VCaP (cell line): ENCODE measurements around the gene EPB41L4B.

Source experiments
- H3K27ac ChIP-seq: fragments of 450-650 bp; 2 replicates; pipeline ENCODE4 v1.5.1; 2017
- CTCF ChIP-seq: fragments of 450-650 bp; conservative IDR thresholded peaks from 2 replicates; pipeline ENCODE4 v1.5.1; 2017; ENCODE audit warnings: mild to moderate bottlenecking, moderate library complexity

The EPB41L4B gene

GRCh38 chr9:109162677-109163076 is 158.2 kb downstream of the EPB41L4B start:
- H3K27ac ChIP-seq: no peak overlapping the region
- TF ChIP-seq CTCF: no peak

DNA sequence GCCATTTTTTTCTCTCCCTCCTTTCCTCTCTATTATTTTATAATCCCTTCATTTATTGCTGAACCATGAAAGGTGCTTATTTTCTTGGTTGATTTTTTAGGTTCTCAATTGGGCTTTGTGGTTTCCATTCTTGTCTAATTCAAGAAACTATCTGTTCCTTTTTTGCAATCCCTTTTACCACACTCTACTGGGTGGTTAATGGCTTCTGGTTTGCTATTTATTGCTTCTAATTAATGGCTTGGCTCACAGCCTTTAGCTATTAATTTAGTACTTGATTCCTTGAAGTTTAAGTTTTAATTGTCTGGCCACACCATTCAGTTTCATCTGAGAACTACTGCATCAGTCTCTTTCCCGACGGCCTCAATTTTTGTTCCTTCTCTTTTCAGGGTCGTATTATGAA is 159.4 kb downstream of the EPB41L4B start:
- H3K27ac ChIP-seq: no peak overlapping the region
- TF ChIP-seq CTCF: no peak

DNA sequence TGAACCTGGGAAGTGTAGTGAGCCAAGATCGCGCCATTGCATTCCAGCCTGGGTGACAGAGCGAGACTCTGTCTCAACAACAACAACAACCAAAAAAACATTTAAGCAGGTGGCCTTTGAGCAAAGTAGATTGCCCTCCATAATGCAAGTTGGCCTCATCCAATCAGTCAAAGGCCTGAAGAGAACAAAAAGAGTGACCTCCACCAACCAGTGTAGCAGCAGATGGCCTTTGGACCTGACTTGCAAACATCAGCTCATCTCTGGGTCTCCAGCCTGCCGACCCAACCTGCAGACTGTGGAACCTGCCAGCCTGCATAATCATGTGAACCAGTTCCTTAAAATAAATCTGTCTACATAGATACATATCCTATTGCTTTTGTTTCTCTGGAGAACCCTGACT is 161.3 kb downstream of the EPB41L4B start:
- no peak overlapping the region for H3K27ac ChIP-seq
- TF ChIP-seq CTCF: no peak

DNA sequence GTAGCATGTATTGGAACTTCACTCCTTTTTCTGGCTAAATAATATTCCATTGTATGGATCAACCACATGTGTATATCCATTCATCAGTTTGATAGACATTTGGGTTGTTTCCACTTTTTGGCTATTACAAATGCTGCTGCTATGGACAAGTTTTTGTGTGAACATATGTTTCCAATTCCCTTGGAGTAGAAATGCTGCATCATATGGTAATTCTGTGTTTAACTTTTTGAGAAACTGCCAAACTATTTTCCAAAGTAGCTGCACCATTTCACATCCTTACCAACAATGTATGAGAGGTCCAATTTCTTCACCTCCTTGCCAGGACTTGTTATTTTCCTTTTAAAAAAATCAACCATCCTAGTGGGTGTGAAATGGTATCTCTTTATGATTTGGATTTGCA is 162.2 kb downstream of the EPB41L4B start:
- H3K27ac ChIP-seq: no peak overlapping the region
- no peak for TF ChIP-seq CTCF

GRCh38 chr9:109156708-109157107 is 164.2 kb downstream of the EPB41L4B start:
- H3K27ac ChIP-seq: no peak overlapping the region
- no peak for TF ChIP-seq CTCF

- H3K27ac ChIP-seq: no peak overlapping the region
- TF ChIP-seq CTCF: no peak
These were observed 169.8 kb downstream of the EPB41L4B start for GRCh38 chr9:109150925-109151545.

GRCh38 chr9:109149722-109150121 is 171.1 kb downstream of the EPB41L4B start:
- TF ChIP-seq CTCF: no peak

More at GRCh38 chr9:109149722-109150121, 171.1 kb downstream of the EPB41L4B start:
- H3K27ac ChIP-seq: no peak overlapping the region
